BJ (cell line): ENCODE measurements around the gene GRHL3. TPM values are rescaled to one million over a fixed set of nuclear protein-coding genes. Genes with fewer than 3 reads are reported as not detected.

Source experiments
- CTCF ChIA-PET: fragments of 350-600 bp; formaldehyde crosslinking; extraction: SDS; loops from one replicate; lab custom pipeline; 2021; ENCODE audit warnings: antibody characterized with exemption, inconsistent platforms; lab: Yijun Ruan, JAX
- POLR2A ChIA-PET: fragments of 300-600 bp; sonication (Branson Sonifier 250); formaldehyde crosslinking; extraction: SDS; loops from one replicate; lab custom pipeline; 2021; ENCODE audit warnings: antibody characterized with exemption; lab: Charles Lee
- DNase-seq: peaks from one replicate; pipeline ENCODE4 v3.0.0-alpha.2; 2011; ENCODE audit warnings: low read depth
- H3K27me3 ChIP-seq: 2 replicates; pipeline ENCODE4 v1.6.0; 2011; ENCODE audit warnings: low read length; ENCODE audit not compliant: control insufficient read depth, insufficient read depth
- H3K36me3 ChIP-seq: 2 replicates; pipeline ENCODE4 v1.5.1; 2011; ENCODE audit warnings: low read length; ENCODE audit not compliant: control insufficient read depth, insufficient read depth
- H3K4me3 ChIP-seq: 2 replicates; pipeline ENCODE4 v1.5.1; 2011; ENCODE audit warnings: low read depth, mild to moderate bottlenecking, control low read depth, low read length
- polyA plus RNA-seq: library from polyadenylated mRNA; depleted of rRNA; stranded (reverse); fragments of >200 nt; gene quantifications from 2 replicates; pipeline ENCODE4 v1.2.3, GENCODE V29; 2011
- TF ChIP-seq, protein P1 (sequence below): IDR thresholded peaks from 2 replicates; pipeline ENCODE4 v1.5.1; 2011; ENCODE audit warnings: low read depth, mild to moderate bottlenecking, control low read depth, inconsistent platforms, low read length, moderate library complexity; ENCODE audit not compliant: insufficient read depth

GRHL3 gene
- polyA plus RNA-seq, 1 experiment = not detected

DNA sequence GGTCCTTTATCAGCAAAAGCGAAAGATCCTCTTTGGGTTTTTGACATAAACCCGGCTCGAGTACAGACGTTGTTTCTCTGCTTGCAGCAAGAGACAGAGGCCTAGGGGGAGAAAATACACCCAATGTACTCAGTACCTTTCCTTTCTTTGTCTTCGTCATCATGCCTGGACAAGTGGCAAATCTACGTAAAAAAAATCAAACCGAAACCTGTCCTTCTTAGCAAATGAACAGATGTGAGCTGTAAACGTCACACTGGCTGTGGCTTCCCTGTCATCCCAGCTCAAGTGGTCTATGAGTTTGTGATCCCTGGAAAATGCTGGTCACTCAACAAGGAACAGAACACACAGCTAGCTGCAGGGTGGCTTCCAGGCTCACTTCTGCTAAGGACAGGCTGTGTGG is 54.6 kb downstream of the GRHL3 start:
- no peaks in the 10 kb centered on the region for H3K27me3 ChIP-seq
- H3K36me3 ChIP-seq = no peaks in the 10 kb centered on the region
- ChIA-PET CTCF (interaction anchor here (0.6 to 1.2 kb wide), 4 partner anchors 15 to 276 kb away, joined by 3 to 4 read pairs (median 4); no protein-coding TSS in a partner anchor), POLR2A (no interaction called here)
- TF ChIP-seq, protein P1, sequence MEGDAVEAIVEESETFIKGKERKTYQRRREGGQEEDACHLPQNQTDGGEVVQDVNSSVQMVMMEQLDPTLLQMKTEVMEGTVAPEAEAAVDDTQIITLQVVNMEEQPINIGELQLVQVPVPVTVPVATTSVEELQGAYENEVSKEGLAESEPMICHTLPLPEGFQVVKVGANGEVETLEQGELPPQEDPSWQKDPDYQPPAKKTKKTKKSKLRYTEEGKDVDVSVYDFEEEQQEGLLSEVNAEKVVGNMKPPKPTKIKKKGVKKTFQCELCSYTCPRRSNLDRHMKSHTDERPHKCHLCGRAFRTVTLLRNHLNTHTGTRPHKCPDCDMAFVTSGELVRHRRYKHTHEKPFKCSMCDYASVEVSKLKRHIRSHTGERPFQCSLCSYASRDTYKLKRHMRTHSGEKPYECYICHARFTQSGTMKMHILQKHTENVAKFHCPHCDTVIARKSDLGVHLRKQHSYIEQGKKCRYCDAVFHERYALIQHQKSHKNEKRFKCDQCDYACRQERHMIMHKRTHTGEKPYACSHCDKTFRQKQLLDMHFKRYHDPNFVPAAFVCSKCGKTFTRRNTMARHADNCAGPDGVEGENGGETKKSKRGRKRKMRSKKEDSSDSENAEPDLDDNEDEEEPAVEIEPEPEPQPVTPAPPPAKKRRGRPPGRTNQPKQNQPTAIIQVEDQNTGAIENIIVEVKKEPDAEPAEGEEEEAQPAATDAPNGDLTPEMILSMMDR = no peak
- no peak overlapping the region for H3K4me3 ChIP-seq
- DNase-seq = no peak

DNA sequence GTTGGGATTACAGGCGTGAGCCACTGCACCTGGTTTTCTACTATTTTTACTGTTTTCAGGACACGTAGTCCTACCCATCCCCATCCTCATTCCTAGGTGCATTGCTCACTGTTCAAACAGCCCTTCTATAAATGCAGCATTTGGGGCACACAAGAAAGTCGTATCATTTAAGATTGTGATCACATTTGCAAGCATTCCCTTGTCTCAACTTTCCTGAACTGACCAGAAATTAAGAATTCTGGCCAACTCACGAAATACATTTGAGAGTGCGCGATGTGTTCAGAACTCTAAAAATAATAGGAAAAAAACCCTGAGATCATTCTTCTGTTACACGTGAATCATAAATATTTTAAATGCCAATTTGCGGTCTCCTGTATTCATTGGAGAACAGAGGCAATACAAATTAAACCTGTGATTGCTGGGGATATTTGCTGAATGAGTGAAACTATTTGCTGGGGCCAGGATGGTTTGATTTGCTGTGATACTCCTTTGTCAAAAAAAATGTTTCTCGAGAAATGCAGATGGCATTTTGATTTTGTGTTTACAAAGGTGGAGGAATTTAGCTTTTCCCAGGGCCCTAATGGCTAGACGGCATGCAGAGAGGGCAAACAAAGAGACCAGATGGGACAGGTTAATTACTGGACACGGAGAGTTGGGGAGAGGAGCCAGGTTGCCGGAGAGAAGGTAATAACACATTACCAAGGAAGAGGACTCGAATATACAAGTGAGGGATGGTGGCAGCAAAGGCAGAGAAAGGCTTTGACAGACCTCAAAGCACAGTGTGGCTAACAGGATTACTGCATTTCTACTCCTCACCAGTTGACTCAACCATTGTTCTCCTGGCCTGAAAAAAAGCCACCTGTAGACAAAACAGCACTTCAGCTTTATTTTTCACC is 56.0 kb downstream of the GRHL3 start:
- no peaks in the 10 kb centered on the region for H3K27me3 ChIP-seq
- POLR2A ChIA-PET = no interaction called here
- TF ChIP-seq, protein P1 = no peak
- no peak for DNase-seq
- no peaks in the 10 kb centered on the region for H3K36me3 ChIP-seq
- H3K4me3 ChIP-seq = no peak overlapping the region
- CTCF ChIA-PET = interaction anchor here (0.6 kb wide), 1 partner anchor 176 kb away, joined by 4 read pairs; no protein-coding TSS in a partner anchor

DNA sequence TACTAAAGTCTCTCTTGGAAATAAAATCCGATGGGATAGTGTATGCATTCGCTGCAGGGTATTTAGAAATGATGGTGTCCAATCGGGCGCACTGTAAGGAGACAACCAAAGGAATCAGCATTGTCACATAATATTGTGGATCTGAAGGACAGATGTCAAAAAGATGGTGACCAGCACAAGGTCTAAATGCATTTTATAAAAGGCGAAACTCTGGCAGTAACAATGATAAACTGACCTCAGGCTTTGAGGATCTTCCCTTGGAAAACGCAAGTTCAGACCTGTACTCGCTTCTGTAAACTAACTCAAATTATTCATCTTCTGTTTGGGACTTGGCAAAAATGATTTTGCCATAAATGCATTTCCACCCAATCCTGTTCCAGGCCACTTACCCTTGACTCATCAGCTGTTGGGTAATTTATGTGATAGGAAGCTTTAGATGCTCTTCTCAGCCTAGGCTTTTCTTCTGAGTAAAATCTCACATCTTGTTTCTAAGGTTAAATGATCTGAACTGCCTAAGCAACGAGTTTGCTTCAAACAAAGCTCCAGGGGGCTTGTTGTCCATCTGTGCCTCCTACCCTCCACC is 60.7 kb downstream of the GRHL3 start:
- TF ChIP-seq, protein P1 = no peak
- POLR2A ChIA-PET = no interaction called here
- CTCF ChIA-PET = interaction anchor here (0.9 to 10.9 kb wide), 4 partner anchors 12 to 180 kb away, joined by 3 to 167 read pairs (median 12); no protein-coding TSS in a partner anchor
- H3K27me3 ChIP-seq = no peaks in the 10 kb centered on the region
- DNase-seq = no peak
- H3K4me3 ChIP-seq = no peak overlapping the region
- H3K36me3 ChIP-seq = no peaks in the 10 kb centered on the region

DNA sequence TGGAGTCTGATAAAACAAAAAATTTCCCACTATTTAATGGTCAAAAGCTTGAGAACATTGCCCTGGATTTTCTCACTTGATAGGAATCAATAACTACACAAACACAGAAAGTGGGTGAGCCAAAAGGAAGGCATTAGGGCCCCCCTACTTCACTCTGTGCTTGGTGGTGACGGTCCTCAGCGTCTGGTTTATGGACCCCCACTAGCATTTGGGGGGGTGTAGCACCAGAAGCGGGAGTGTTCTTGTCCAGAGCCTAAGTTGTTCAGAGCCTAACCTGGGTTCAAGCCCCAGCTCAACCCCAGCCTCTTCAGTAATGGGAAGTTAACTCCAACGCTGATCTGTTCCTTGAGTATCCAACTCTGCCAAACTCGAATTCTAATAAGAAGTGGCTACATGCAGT is 61.4 kb downstream of the GRHL3 start:
- DNase-seq = no peak
- no peaks in the 10 kb centered on the region for H3K27me3 ChIP-seq
- no peaks in the 10 kb centered on the region for H3K36me3 ChIP-seq
- TF ChIP-seq, protein P1 = no peak
- CTCF ChIA-PET = interaction anchor here (0.9 to 10.9 kb wide), 4 partner anchors 11 to 181 kb away, joined by 3 to 167 read pairs (median 12); no protein-coding TSS in a partner anchor
- POLR2A ChIA-PET = no interaction called here
- H3K4me3 ChIP-seq = no peak overlapping the region

DNA sequence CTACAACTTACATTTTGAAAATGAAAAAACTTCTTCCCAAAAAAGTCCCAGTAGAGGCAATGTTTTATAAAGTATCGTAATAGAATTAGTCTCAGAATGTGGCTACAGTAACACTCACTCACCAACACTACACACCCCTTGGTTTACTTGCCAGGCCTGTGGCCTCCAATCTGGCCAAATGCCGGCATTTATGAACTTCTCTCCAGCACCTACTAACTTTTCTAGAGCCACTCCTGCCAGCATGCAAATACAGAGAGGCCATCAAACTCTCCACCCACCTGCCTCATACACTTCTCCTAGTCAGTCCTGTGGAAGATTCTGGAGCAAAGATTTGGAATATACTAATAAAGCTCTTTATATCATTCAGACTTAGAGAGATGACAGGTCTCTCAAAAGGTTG is 62.1 kb downstream of the GRHL3 start:
- TF ChIP-seq, protein P1 = no peak
- no peaks in the 10 kb centered on the region for H3K27me3 ChIP-seq
- ChIA-PET POLR2A (no interaction called here), CTCF (interaction anchor here (3.9 to 10.9 kb wide), 2 partner anchors 10 to 181 kb away, joined by 22 to 167 read pairs; no protein-coding TSS in a partner anchor)
- H3K36me3 ChIP-seq = no peaks in the 10 kb centered on the region
- no peak for DNase-seq
- H3K4me3 ChIP-seq = no peak overlapping the region
